Suprapubic skin (tissue), 3 donors: ENCODE results near the gene NXPH3.

Source experiments
- POLR2A ChIP-seq, 2 donors: fragments of 450-650 bp; IDR thresholded peaks; one replicate each; pipeline ENCODE4 v1.6.1; 2017; ENCODE audit warnings: antibody characterized with exemption in 2 of 2, mild to moderate bottlenecking in 2 of 2, moderate library complexity in 2 of 2
- TF ChIP-seq, protein P1 (sequence below), 2 donors: fragments of 200-600 bp in 1 of 2; fragments of 450-650 bp in 1 of 2; sonication (generic) in 1 of 2; IDR thresholded peaks; one replicate each; pipeline ENCODE4 v1.5.1; 2016 to 2019; ENCODE audit warnings: antibody characterized with exemption in 2 of 2, mild to moderate bottlenecking in 1 of 2, moderate library complexity in 1 of 2

- no peak for TF ChIP-seq POLR2A (IDR thresholded peaks at IDR 0.05)
- TF ChIP-seq, protein P1, sequence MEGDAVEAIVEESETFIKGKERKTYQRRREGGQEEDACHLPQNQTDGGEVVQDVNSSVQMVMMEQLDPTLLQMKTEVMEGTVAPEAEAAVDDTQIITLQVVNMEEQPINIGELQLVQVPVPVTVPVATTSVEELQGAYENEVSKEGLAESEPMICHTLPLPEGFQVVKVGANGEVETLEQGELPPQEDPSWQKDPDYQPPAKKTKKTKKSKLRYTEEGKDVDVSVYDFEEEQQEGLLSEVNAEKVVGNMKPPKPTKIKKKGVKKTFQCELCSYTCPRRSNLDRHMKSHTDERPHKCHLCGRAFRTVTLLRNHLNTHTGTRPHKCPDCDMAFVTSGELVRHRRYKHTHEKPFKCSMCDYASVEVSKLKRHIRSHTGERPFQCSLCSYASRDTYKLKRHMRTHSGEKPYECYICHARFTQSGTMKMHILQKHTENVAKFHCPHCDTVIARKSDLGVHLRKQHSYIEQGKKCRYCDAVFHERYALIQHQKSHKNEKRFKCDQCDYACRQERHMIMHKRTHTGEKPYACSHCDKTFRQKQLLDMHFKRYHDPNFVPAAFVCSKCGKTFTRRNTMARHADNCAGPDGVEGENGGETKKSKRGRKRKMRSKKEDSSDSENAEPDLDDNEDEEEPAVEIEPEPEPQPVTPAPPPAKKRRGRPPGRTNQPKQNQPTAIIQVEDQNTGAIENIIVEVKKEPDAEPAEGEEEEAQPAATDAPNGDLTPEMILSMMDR (IDR thresholded peaks at IDR 0.05): no peak
Observed at GRCh38 chr17:49597928-49598655, 22.4 kb downstream of the NXPH3 start.
